T-helper 17 cell (primary cell): ENCODE measurements around the gene C20orf202. TPM values are rescaled to one million over a fixed set of nuclear protein-coding genes. Genes with fewer than 3 reads are reported as not detected.

Experiments used
- ATAC-seq: fragments of 150-1000 bp; cut with Tn5 transposase; 2 replicates; pipeline ENCODE4 v1.10.0; 2021; ENCODE audit warnings: mild to moderate bottlenecking, moderate library complexity
- DNase-seq, 3 donors: peaks; one replicate each; pipeline versions ENCODE4 v3.0.0 to v3.0.0-alpha.2; 2020 to 2021
- H3K9me3 ChIP-seq: one replicate; pipeline ENCODE4 v1.7.0; 2013; ENCODE audit warnings: low read length, mild to moderate bottlenecking; ENCODE audit not compliant: control insufficient read depth, poor library complexity, severe bottlenecking
- H3K27ac Mint-ChIP-seq: one replicate; pipeline ENCODE4 v1.8.0; 2022; ENCODE audit warnings: mild to moderate bottlenecking, moderate library complexity, mixed read lengths
- H3K27me3 Mint-ChIP-seq: one replicate; pipeline ENCODE4 v1.8.0; 2022; ENCODE audit warnings: mixed read lengths
- H3K36me3 Mint-ChIP-seq: one replicate; pipeline ENCODE4 v1.8.0; 2022; ENCODE audit warnings: low read depth, mixed read lengths
- H3K4me1 Mint-ChIP-seq: one replicate; pipeline ENCODE4 v1.8.0; 2022; ENCODE audit warnings: mild to moderate bottlenecking, mixed read lengths
- H3K4me3 Mint-ChIP-seq: one replicate; pipeline ENCODE4 v1.8.0; 2022; ENCODE audit warnings: mild to moderate bottlenecking, moderate library complexity, mixed read lengths
- total RNA-seq, 4 donors: library from RNA in 2 of 4; stranded (reverse) in 2 of 4; gene quantifications; one replicate each; pipeline ENCODE4 v1.2.3 and lab custom pipeline; 2022 to 2026

The C20orf202 gene
- total RNA-seq, 2 donors from 2014 or later, result 0.22 to 0.68 TPM

- no peaks in the 10 kb centered on the region for H3K9me3 ChIP-seq
- H3K27ac Mint-ChIP-seq, result peak overlapping the region; percentile 21
- DNase-seq (no peak), ATAC-seq (no peak)
- H3K4me3 Mint-ChIP-seq, result no peak overlapping the region
- peaks cover 52% of the 10 kb centered on the region for H3K27me3 Mint-ChIP-seq
- H3K4me1 Mint-ChIP-seq, result peaks cover 10% of the 10 kb centered on the region
- H3K36me3 Mint-ChIP-seq, result peaks cover 4% of the 10 kb centered on the region
These were observed 16.8 kb upstream of the C20orf202 start for GRCh38 chr20:1186367-1186991.

GRCh38 chr20:1187605-1188171, 15.6 kb upstream of the C20orf202 start:
- Mint-ChIP-seq H3K4me3 (no peak overlapping the region), H3K27ac (no peak overlapping the region), H3K27me3 (peaks cover 43% of the 10 kb centered on the region), H3K36me3 (peaks cover 4% of the 10 kb centered on the region), H3K4me1 (peaks cover 10% of the 10 kb centered on the region)
- ATAC-seq (no peak), DNase-seq (no peak)
- H3K9me3 ChIP-seq, result no peaks in the 10 kb centered on the region

- H3K27me3 Mint-ChIP-seq, result peaks cover 37% of the 10 kb centered on the region
- no peak overlapping the region for H3K4me3 Mint-ChIP-seq
- H3K4me1 Mint-ChIP-seq, result peaks cover 10% of the 10 kb centered on the region
- no peak for DNase-seq
- H3K36me3 Mint-ChIP-seq, result peaks cover 4% of the 10 kb centered on the region
- no peak for ATAC-seq
- no peak overlapping the region for H3K27ac Mint-ChIP-seq
- no peaks in the 10 kb centered on the region for H3K9me3 ChIP-seq
These were observed 14.9 kb upstream of the C20orf202 start for GRCh38 chr20:1188347-1188746.

DNA sequence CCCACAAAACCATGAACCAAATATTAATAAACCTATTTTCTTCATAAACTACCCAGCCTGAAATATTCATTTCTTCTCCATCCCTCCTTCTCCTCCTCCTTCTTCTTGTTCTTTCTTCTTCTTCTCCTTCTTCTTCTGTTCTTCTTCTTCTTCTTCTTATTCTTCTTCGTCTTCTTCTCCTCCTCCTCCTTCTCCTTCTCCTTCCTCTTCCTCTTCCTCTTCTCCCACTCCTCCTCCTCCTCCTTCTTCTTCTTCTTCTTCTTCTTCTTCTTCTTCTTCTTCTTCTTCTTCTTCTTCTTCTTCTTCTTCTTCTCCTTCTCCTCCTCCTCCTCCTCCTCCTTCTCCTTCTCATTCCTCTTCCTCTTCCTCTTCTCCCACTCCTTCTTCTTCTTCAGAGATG, 13.4 kb upstream of the C20orf202 start:
- Mint-ChIP-seq H3K4me3 (no peak overlapping the region), H3K36me3 (peaks cover 2% of the 10 kb centered on the region), H3K27ac (no peak overlapping the region), H3K4me1 (peaks cover 4% of the 10 kb centered on the region), H3K27me3 (peaks cover 23% of the 10 kb centered on the region)
- ATAC-seq (no peak), DNase-seq (no peak)
- no peaks in the 10 kb centered on the region for H3K9me3 ChIP-seq

- H3K27ac Mint-ChIP-seq, result no peak overlapping the region
- ATAC-seq (no peak), DNase-seq (no peak)
- peaks cover 2% of the 10 kb centered on the region for H3K36me3 Mint-ChIP-seq
- peaks cover 3% of the 10 kb centered on the region for H3K4me1 Mint-ChIP-seq
- H3K4me3 Mint-ChIP-seq, result no peak overlapping the region
- H3K27me3 Mint-ChIP-seq, result peaks cover 22% of the 10 kb centered on the region
- H3K9me3 ChIP-seq, result no peaks in the 10 kb centered on the region
These were observed 12.4 kb upstream of the C20orf202 start for GRCh38 chr20:1190847-1191246.

DNA sequence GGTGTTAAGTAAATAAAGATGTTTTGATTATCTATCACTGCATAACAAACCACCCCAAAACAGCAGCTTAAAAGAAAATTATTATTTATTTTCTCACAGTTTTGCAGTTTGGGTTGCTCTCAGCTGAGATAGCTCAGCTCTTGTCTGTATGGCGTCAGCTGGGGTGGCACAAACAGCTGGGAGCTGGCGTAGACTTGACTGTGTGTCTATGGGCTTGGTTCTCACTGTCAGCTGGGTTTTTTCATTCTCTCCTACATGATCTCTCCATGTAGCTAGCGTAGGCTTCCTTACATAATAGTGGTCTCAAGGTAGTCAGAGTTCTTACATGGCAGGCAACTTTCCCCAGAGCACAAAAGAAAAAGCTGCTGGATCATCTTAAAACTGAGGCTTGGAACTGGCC, 12.0 kb upstream of the C20orf202 start:
- H3K27ac Mint-ChIP-seq, result no peak overlapping the region
- no peak for ATAC-seq
- DNase-seq, result no peak
- peaks cover 18% of the 10 kb centered on the region for H3K27me3 Mint-ChIP-seq
- peaks cover 2% of the 10 kb centered on the region for H3K36me3 Mint-ChIP-seq
- no peaks in the 10 kb centered on the region for H3K9me3 ChIP-seq
- no peak overlapping the region for H3K4me3 Mint-ChIP-seq
- H3K4me1 Mint-ChIP-seq, result no peaks in the 10 kb centered on the region

- peaks cover under 1% of the 10 kb centered on the region for H3K36me3 Mint-ChIP-seq
- H3K9me3 ChIP-seq, result no peaks in the 10 kb centered on the region
- ATAC-seq (no peak), DNase-seq (no peak)
- H3K27ac Mint-ChIP-seq, result no peak overlapping the region
- H3K4me3 Mint-ChIP-seq, result no peak overlapping the region
- peaks cover 13% of the 10 kb centered on the region for H3K27me3 Mint-ChIP-seq
- peaks cover 3% of the 10 kb centered on the region for H3K4me1 Mint-ChIP-seq
These were observed 8.0 kb upstream of the C20orf202 start for GRCh38 chr20:1195226-1195625.

- Mint-ChIP-seq H3K4me1 (peaks cover 3% of the 10 kb centered on the region), H3K27me3 (peaks cover 7% of the 10 kb centered on the region), H3K27ac (no peak overlapping the region), H3K4me3 (no peak overlapping the region), H3K36me3 (no peaks in the 10 kb centered on the region)
- no peak for ATAC-seq
- H3K9me3 ChIP-seq, result no peaks in the 10 kb centered on the region
- no peak for DNase-seq
These were observed 6.6 kb upstream of the C20orf202 start for GRCh38 chr20:1196634-1197033.

- DNase-seq (no peak), ATAC-seq (no peak)
- Mint-ChIP-seq H3K27me3 (peaks cover 12% of the 10 kb centered on the region), H3K4me1 (peaks cover 5% of the 10 kb centered on the region), H3K36me3 (no peaks in the 10 kb centered on the region), H3K27ac (no peak overlapping the region), H3K4me3 (no peak overlapping the region)
- H3K9me3 ChIP-seq, result no peaks in the 10 kb centered on the region
These were observed 5.5 kb upstream of the C20orf202 start for GRCh38 chr20:1197801-1198200.

- Mint-ChIP-seq H3K4me3 (no peak overlapping the region), H3K36me3 (no peaks in the 10 kb centered on the region), H3K27me3 (peaks cover 16% of the 10 kb centered on the region), H3K27ac (no peak overlapping the region), H3K4me1 (peaks cover 5% of the 10 kb centered on the region)
- no peaks in the 10 kb centered on the region for H3K9me3 ChIP-seq
- no peak for DNase-seq
- ATAC-seq, result no peak
These were observed 4.5 kb upstream of the C20orf202 start for GRCh38 chr20:1198751-1199150.

DNA sequence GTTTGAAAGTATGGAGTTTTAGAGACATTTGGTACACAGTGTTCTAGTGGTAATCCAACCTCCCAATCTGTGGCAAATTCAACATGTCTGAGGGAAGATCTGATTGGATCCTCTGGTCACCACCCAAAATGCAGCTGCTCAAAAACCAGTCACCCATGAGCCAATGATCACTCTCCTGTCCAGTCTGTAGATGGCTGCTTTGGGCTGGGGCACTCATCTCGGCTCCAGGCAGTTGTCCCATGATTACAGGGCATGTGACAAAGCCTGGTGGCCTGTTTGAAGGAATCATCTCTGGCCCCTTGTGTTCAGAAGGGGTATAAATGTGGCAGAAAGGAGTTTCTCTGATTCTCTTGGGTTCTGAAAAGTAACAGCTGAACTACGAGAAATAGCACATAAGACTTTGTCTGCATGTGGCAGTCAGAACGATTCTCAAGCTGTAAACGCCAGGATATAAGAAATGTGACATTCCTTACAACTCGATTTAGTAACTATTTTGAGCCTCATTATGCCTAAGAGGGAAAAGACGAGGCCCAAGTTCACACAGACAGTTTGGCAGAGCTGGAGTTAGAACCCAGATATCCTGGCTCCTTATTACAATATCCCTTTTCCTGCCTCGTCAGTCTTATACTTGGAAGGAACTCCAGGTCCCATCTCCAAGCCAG, 3.9 kb upstream of the C20orf202 start:
- DNase-seq (no peak), ATAC-seq (no peak)
- no peaks in the 10 kb centered on the region for H3K36me3 Mint-ChIP-seq
- no peak overlapping the region for H3K4me3 Mint-ChIP-seq
- no peaks in the 10 kb centered on the region for H3K9me3 ChIP-seq
- H3K4me1 Mint-ChIP-seq, result peaks cover 5% of the 10 kb centered on the region
- H3K27me3 Mint-ChIP-seq, result peaks cover 16% of the 10 kb centered on the region
- no peak overlapping the region for H3K27ac Mint-ChIP-seq

GRCh38 chr20:1199964-1200363, 3.3 kb upstream of the C20orf202 start:
- Mint-ChIP-seq H3K4me1 (peaks cover 5% of the 10 kb centered on the region), H3K27ac (no peak overlapping the region), H3K27me3 (peaks cover 16% of the 10 kb centered on the region), H3K4me3 (no peak overlapping the region), H3K36me3 (no peaks in the 10 kb centered on the region)
- ATAC-seq, result no peak
- H3K9me3 ChIP-seq, result no peaks in the 10 kb centered on the region
- DNase-seq, result no peak

DNA sequence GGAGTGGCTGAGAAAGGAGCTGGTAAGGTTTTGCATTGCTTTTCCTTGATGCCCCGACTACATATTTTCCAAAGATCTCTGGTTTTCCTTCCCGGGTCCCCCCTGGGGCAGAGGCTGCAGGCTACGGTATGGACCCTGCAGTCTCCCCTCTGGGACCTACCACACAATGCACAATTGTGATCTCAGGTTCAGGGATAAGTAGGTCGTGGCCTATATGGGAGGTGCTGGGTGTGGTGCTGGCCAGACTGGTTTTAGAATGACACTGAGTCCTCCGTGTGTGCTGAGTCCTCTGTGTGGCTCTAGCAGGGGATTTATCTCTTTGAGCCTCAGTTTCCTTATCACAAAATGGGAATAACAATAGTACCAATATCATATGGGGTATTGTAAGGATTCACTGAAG, 376 bp downstream of the C20orf202 start:
- H3K27me3 Mint-ChIP-seq, result peaks cover 13% of the 10 kb centered on the region
- peaks cover 5% of the 10 kb centered on the region for H3K4me1 Mint-ChIP-seq
- H3K4me3 Mint-ChIP-seq, result no peak overlapping the region

GRCh38 chr20:1204113-1204512, 859 bp downstream of the C20orf202 start:
- H3K27me3 Mint-ChIP-seq, result peaks cover 10% of the 10 kb centered on the region
- no peak for DNase-seq
- peaks cover 5% of the 10 kb centered on the region for H3K4me1 Mint-ChIP-seq
- H3K9me3 ChIP-seq, result no peaks in the 10 kb centered on the region
- H3K36me3 Mint-ChIP-seq, result no peaks in the 10 kb centered on the region
- H3K4me3 Mint-ChIP-seq, result no peak overlapping the region
- no peak overlapping the region for H3K27ac Mint-ChIP-seq
- no peak for ATAC-seq

More for the DNA sequence above, 376 bp downstream of the C20orf202 start:
- ATAC-seq (no peak), DNase-seq (no peak)
- H3K9me3 ChIP-seq, result no peaks in the 10 kb centered on the region
- no peak overlapping the region for H3K27ac Mint-ChIP-seq
- no peaks in the 10 kb centered on the region for H3K36me3 Mint-ChIP-seq
